HCT116 (cell line): ENCODE data around the gene SIGMAR1. TPM values are rescaled to one million over a fixed set of nuclear protein-coding genes. Genes with fewer than 3 reads are reported as not detected.
A peak's percentile ranks its signal among the peaks of the same experiment; 100 is the strongest.

ENCODE experiments used
- ATAC-seq: fragments of 200-7000 bp; cut with Tn5 transposase; 2 replicates; pipeline ENCODE4 v1.9.1; 2020; ENCODE audit warnings: mild to moderate bottlenecking, moderate library complexity
- BruUV-seq: library from RNA; stranded (reverse); fragments of 400-500 nt; replicated peaks from 2 replicates; lab custom pipeline; 2021; lab: Mats Ljungman, UMichigan
- CTCF ChIA-PET: fragments of 300-600 bp; sonication (Branson Sonifier 250); formaldehyde crosslinking; loops from one replicate; lab custom pipeline; 2021; ENCODE audit warnings: antibody characterized with exemption; lab: Charles Lee
- POLR2A ChIA-PET: fragments of 300-600, 350-600 bp; sonication (Branson Sonifier 250); formaldehyde crosslinking; loops from one replicate; lab custom pipeline; 2021; ENCODE audit warnings: antibody characterized with exemption; lab: Charles Lee
- RAD21 ChIA-PET, 2 experiments: fragments of 300-600 bp; sonication (Branson Sonifier 250); formaldehyde crosslinking; loops; one replicate each; lab custom pipeline; 2023; ENCODE audit warnings: low total read pairs in 2 of 2; ENCODE audit not compliant: uncharacterized antibody in 2 of 2, unreplicated experiment in 2 of 2, low non-redundant PET in 1 of 2; lab: Charles Lee
- DNase-seq: peaks from one replicate; pipeline ENCODE4 v3.0.0-alpha.2; 2010; ENCODE audit warnings: low read depth, low spot score
- H2AFZ ChIP-seq: fragments of 200-600 bp; shearing (Covaris generic), sonication (generic); 2 replicates; pipeline ENCODE4 v1.6.1; 2017; ENCODE audit warnings: low read depth, mixed run types, mixed read lengths, antibody characterized with exemption, low read length; ENCODE audit not compliant: poor library complexity, severe bottlenecking
- H3K27ac ChIP-seq: 2 replicates; pipeline ENCODE4 v1.5.1; 2012; ENCODE audit warnings: low read depth, low read length
- H3K27me3 ChIP-seq: fragments of 200-600 bp; sonication (generic); 2 replicates; pipeline ENCODE4 v1.6.1; 2016; ENCODE audit warnings: mixed run types, low read length, mixed read lengths; ENCODE audit not compliant: insufficient read depth
- H3K36me3 ChIP-seq, 2 experiments: fragments of 200-500 bp in 1 of 2; fragments of 200-600 bp in 1 of 2; sonication (Bioruptor generic) in 1 of 2; sonication (generic) in 1 of 2; 2 replicates each; pipeline versions ENCODE4 v1.5.1 to v1.6.1; 2014 to 2016; ENCODE audit warnings: low read length in 2 of 2, inconsistent platforms in 1 of 2, mixed read lengths in 1 of 2, mixed run types in 1 of 2; ENCODE audit not compliant: insufficient read depth in 2 of 2, control insufficient read depth in 1 of 2
- H3K4me1 ChIP-seq, 2 experiments: fragments of 200-600 bp in 1 of 2; sonication (generic) in 1 of 2; 2 replicates each; pipeline versions ENCODE4 v1.5.1 to v1.6.1; 2012 to 2017; ENCODE audit warnings: low read length in 2 of 2, inconsistent platforms in 1 of 2, mild to moderate bottlenecking in 1 of 2, mixed read lengths in 1 of 2, mixed run types in 1 of 2, moderate library complexity in 1 of 2; ENCODE audit not compliant: insufficient read depth in 2 of 2, control insufficient read depth in 1 of 2
- H3K4me2 ChIP-seq: fragments of 200-600 bp; sonication (generic); 2 replicates; pipeline ENCODE4 v1.6.1; 2017; ENCODE audit warnings: mixed run types, low read length, mixed read lengths
- H3K4me3 ChIP-seq, 2 experiments: fragments of 200-600 bp in 1 of 2; sonication (generic) in 1 of 2; replicated peaks in 1 of 2; 2 replicates each; pipeline ENCODE4 v1.5.1; 2011 to 2016; ENCODE audit warnings: low read length in 2 of 2, control low read depth in 1 of 2, low read depth in 1 of 2, mild to moderate bottlenecking in 1 of 2, mixed read lengths in 1 of 2, mixed run types in 1 of 2
- H3K79me2 ChIP-seq: fragments of 200-600 bp; sonication (generic); 2 replicates; pipeline ENCODE4 v1.6.1; 2017; ENCODE audit warnings: mild to moderate bottlenecking, mixed run types, low read length, moderate library complexity, mixed read lengths; ENCODE audit not compliant: insufficient read depth
- H3K9ac ChIP-seq: fragments of 200-600 bp; sonication (generic); 2 replicates; pipeline ENCODE4 v1.6.1; 2016; ENCODE audit warnings: low read length, mixed read lengths
- H3K9me2 ChIP-seq: fragments of 200-600 bp; sonication (generic), shearing (Covaris generic); 2 replicates; pipeline ENCODE4 v1.6.1; 2017; ENCODE audit warnings: mixed run types, mild to moderate bottlenecking, moderate library complexity; ENCODE audit not compliant: insufficient read depth
- H3K9me3 ChIP-seq, 2 experiments: fragments of 200-500 bp in 1 of 2; fragments of 200-600 bp in 1 of 2; sonication (Bioruptor generic) in 1 of 2; sonication (generic) in 1 of 2; 2 replicates each; pipeline ENCODE4 v1.6.1; 2014 to 2017; ENCODE audit warnings: low read length in 2 of 2, mixed read lengths in 2 of 2, inconsistent platforms in 1 of 2, low read depth in 1 of 2, mild to moderate bottlenecking in 1 of 2, mixed run types in 1 of 2, moderate library complexity in 1 of 2; ENCODE audit not compliant: control insufficient read depth in 1 of 2, insufficient read depth in 1 of 2
- H4K20me1 ChIP-seq: fragments of 200-600 bp; sonication (generic), shearing (Covaris generic); 2 replicates; pipeline ENCODE4 v1.6.1; 2017; ENCODE audit warnings: mixed run types, mild to moderate bottlenecking, moderate library complexity; ENCODE audit not compliant: insufficient read depth
- CBX3 ChIP-seq: IDR thresholded peaks from 2 replicates; pipeline ENCODE4 v1.6.1; 2012; ENCODE audit warnings: low read depth
- CTCF ChIP-seq, 3 experiments: fragments of 200-600 bp in 1 of 3; sonication (generic) in 1 of 3; IDR thresholded peaks in 2 of 3; conservative IDR thresholded peaks in 1 of 3; 2 replicates each; pipeline ENCODE4 v1.5.1; 2012 to 2017; ENCODE audit warnings: low read depth in 2 of 3, low read length in 2 of 3, antibody characterized with exemption in 1 of 3, borderline replicate concordance in 1 of 3, control low read depth in 1 of 3, mild to moderate bottlenecking in 1 of 3, mixed read lengths in 1 of 3, mixed run types in 1 of 3, moderate library complexity in 1 of 3; ENCODE audit not compliant: insufficient read depth in 1 of 3
- EGR1 ChIP-seq: IDR thresholded peaks from 2 replicates; pipeline ENCODE4 v1.6.1; 2012; ENCODE audit warnings: low read depth
- ELF1 ChIP-seq: IDR thresholded peaks from 2 replicates; pipeline ENCODE4 v1.6.1; 2012; ENCODE audit warnings: low read depth, borderline replicate concordance
- EZH2phosphoT487 ChIP-seq: fragments of 200-600 bp; IDR thresholded peaks from 2 replicates; pipeline ENCODE4 v1.6.1; 2018; ENCODE audit warnings: antibody characterized with exemption, borderline replicate concordance
- FOSL1 ChIP-seq: IDR thresholded peaks from 2 replicates; pipeline ENCODE4 v1.6.1; 2012; ENCODE audit warnings: low read depth
- JUND ChIP-seq: IDR thresholded peaks from 2 replicates; pipeline ENCODE4 v1.6.1; 2012
- RAD21 ChIP-seq: IDR thresholded peaks from 2 replicates; pipeline ENCODE4 v1.6.1; 2012; ENCODE audit warnings: low read depth, mild to moderate bottlenecking
- SP1 ChIP-seq: IDR thresholded peaks from 2 replicates; pipeline ENCODE4 v1.6.1; 2012; ENCODE audit warnings: low read depth
- SRF ChIP-seq: IDR thresholded peaks from 2 replicates; pipeline ENCODE4 v1.6.1; 2012; ENCODE audit warnings: low read depth
- TCF7L2 ChIP-seq: IDR thresholded peaks from 2 replicates; pipeline ENCODE4 v1.7.0; 2011; ENCODE audit warnings: borderline replicate concordance, inconsistent platforms; ENCODE audit not compliant: insufficient read depth, insufficient read length; ENCODE audit errors: extremely low read depth
- YY1 ChIP-seq: IDR thresholded peaks from 2 replicates; pipeline ENCODE4 v1.6.1; 2011; ENCODE audit warnings: low read length, low read depth, moderate library complexity, mild to moderate bottlenecking; ENCODE audit not compliant: insufficient replicate concordance; ENCODE audit errors: extremely low read depth
- ZBTB33 ChIP-seq: IDR thresholded peaks from 2 replicates; pipeline ENCODE4 v1.6.1; 2011; ENCODE audit warnings: mild to moderate bottlenecking, low read length, moderate library complexity; ENCODE audit not compliant: insufficient replicate concordance; ENCODE audit errors: extremely low read depth
- intact Hi-C: fragments of 100-400 bp; cut with micrococcal nuclease; formaldehyde crosslinking; loops from 2 replicates; pipeline ENCODE4 v1.10.0; 2022
- total RNA-seq: library from RNA; stranded (reverse); gene quantifications from one replicate; pipeline ENCODE4 v1.2.1, GENCODE V29; 2021; ENCODE audit not compliant: unreplicated experiment

The SIGMAR1 gene
- total RNA-seq, 1 experiment from 2014 or later = 109 TPM

GRCh38 chr9:34669809-34670562 is 32.4 kb upstream of the SIGMAR1 start:
- ChIA-PET CTCF (no interaction called here), POLR2A (no interaction called here), RAD21 (no interaction called here)
- intact Hi-C loops = loop anchor here (10.0 kb wide), 1 partner anchor 315 kb away; the partner anchor contains the start of gene DNAJB5
- Histone ChIP-seq H4K20me1 (no peaks in the 10 kb centered on the region), H3K9me3 (no peaks in the 10 kb centered on the region), H2AFZ (no peak overlapping the region), H3K27ac (no peak overlapping the region), H3K79me2 (peaks cover 12% of the 10 kb centered on the region; the same call in 1 of the 2 replicates), H3K27me3 (no peaks in the 10 kb centered on the region), H3K36me3 (no peaks in the 10 kb centered on the region), H3K4me1 (peaks cover under 1 to 12% of the 10 kb centered on the region in 2 experiments; a peak in 3 of 4 replicates), H3K9me2 (no peaks in the 10 kb centered on the region), H3K4me3 (no peak overlapping the region), H3K9ac (no peak overlapping the region), H3K4me2 (no peak overlapping the region)
- DNase-seq (no peak), ATAC-seq (no peak)
- no TSS peak for BruUV-seq
- TF ChIP-seq CBX3 (no peak), TCF7L2 (no peak), FOSL1 (no peak), EGR1 (no peak), SRF (no peak)

- Histone ChIP-seq H2AFZ (no peak overlapping the region), H3K27me3 (no peaks in the 10 kb centered on the region), H3K9me2 (no peaks in the 10 kb centered on the region), H3K4me2 (peak overlapping the region; percentile 98), H3K4me3 (peak overlapping the region; percentile 91), H3K79me2 (peaks cover 12% of the 10 kb centered on the region; the same call in 1 of the 2 replicates), H4K20me1 (no peaks in the 10 kb centered on the region), H3K9ac (peak overlapping the region; percentile 91), H3K4me1 (peaks cover 10 to 27% of the 10 kb centered on the region in 2 experiments), H3K36me3 (no peaks in the 10 kb centered on the region), H3K9me3 (no peaks in the 10 kb centered on the region), H3K27ac (peak overlapping the region; percentile 88)
- TSS peak; percentile 70 for BruUV-seq
- ChIA-PET CTCF (interaction anchor here (0.7 to 2.3 kb wide), 10 partner anchors 9 to 429 kb away, joined by 3 to 12 read pairs (median 4); partner anchors contain the start of gene GALT), RAD21 (no interaction called here), POLR2A (interaction anchor here (0.6 to 1.7 kb wide), 6 partner anchors 14 to 881 kb away, joined by 3 to 14 read pairs (median 6); partner anchors contain the start of genes ATOSB, GALT, IL11RA and SIGMAR1)
- peak; percentile 92 for DNase-seq
- intact Hi-C loops = loop anchor here (2.0 kb wide), 1 partner anchor 53 kb away; the partner anchor contains the start of gene RPP25L
- ATAC-seq = peak; percentile 83
- TF ChIP-seq ZBTB33 (no peak), SP1 (peak; percentile 70), YY1 (peak; percentile 7), ELF1 (no peak), CTCF (IDR thresholded peaks at IDR 0.05 in 2 of 3, conservative IDR thresholded peaks at IDR 0.05 in 1 of 3; ENCODE audit: borderline replicate concordance in 1 of 3, insufficient read depth in 1 of 3, low read depth in 2 of 3, low read length in 2 of 3) (no peak), FOSL1 (no peak), EZH2phosphoT487 (no peak), JUND (no peak), RAD21 (no peak)
Observed at GRCh38 chr9:34665381-34666250, 28.0 kb upstream of the SIGMAR1 start.
